ENCODE results near the gene CDKN2B-AS1. TPM values are rescaled to one million over a fixed set of nuclear protein-coding genes. Genes with fewer than 3 reads are reported as not detected.
"Not testable (repeated sequence)": the region's sequence is repeated elsewhere in the genome, so short reads cannot be mapped to it uniquely, and the experiment has no call there.

The CDKN2B-AS1 gene
- total and polyA plus RNA-seq, 2 of the 13 experiments (the other 11 are each of a cell fraction or from before 2014, with no cell fraction given): 0.64 to 2.3 TPM

DNA sequence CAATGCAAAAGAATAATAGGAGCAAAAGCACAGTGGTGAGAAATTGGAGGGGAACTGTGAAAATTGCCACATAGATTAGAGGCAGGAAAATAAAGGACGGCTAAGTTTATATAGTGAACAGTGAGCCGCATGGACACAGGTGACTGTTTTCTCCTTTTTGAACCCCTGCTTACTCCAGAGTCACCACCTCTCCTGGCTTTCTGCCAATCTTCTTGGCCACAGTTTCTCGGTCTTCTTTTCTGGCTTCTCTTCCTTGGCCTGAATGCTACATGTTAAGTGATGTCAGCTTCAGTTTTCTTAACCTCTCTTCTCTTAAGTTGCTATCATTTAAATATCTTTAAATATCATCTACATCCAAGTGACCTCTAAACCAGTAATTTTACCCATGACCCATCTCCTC lies 61.8 kb downstream of the CDKN2B-AS1 start:
- no peaks in the 10 kb centered on the region for H3K9me3 ChIP-seq (ENCODE audit: low read length)
- no peak overlapping the region for H3K4me3 ChIP-seq (replicated peaks in 1 of 3; ENCODE audit: insufficient read depth in 1 of 3, low read depth in 2 of 3, low read length in 3 of 3)
- no peak overlapping the region for H3K4me2 ChIP-seq (ENCODE audit: low read depth, low read length)
- H3K27ac ChIP-seq (ENCODE audit: extremely low read length, insufficient read depth, low read length): no peak overlapping the region
- ChIA-PET CTCF (ENCODE audit: low intra/inter-chr PET ratio, low total read pairs) (no interaction called here), POLR2A (no interaction called here)
- H3K79me2 ChIP-seq (ENCODE audit: insufficient read depth, low read length): no peaks in the 10 kb centered on the region
- H3K36me3 ChIP-seq (replicated peaks in 1 of 2; ENCODE audit: control insufficient read depth in 1 of 2, insufficient read depth in 2 of 2, low read length in 2 of 2): no peaks in the 10 kb centered on the region
- 38% methylated on average over 3 of the region's 3 CpGs for WGBS (ENCODE audit: low lambda C conversion rate)
- BruUV-seq (replicated peaks): no TSS peak
- in situ Hi-C loops (cut with HindIII; ENCODE audit: extremely low pct_ligation_motif_present, low pct_unique_long_range_greater_than_20kb) (no loop called here), intact Hi-C loops (cut with micrococcal nuclease; ENCODE audit: unreplicated experiment) (no loop called here)
- H3K9ac ChIP-seq (ENCODE audit: insufficient read depth, low read depth, low read length): no peak overlapping the region
- FAIRE-seq (no peak), ATAC-seq (no peak), DNase-seq (ENCODE audit: low spot score) (no peak)
- no peaks in the 10 kb centered on the region for H3K27me3 ChIP-seq (ENCODE audit: control insufficient read depth in 1 of 2, insufficient read depth in 2 of 2, low read length in 2 of 2)
- H4K20me1 ChIP-seq (ENCODE audit: insufficient read depth, low read length): no peaks in the 10 kb centered on the region
- TF ChIP-seq SYNCRIP (IDR thresholded peaks at IDR 0.05; ENCODE audit: insufficient read depth, low read depth, low read length) (no peak), TAF1 (CRISPR knock-in tag; IDR thresholded peaks at IDR 0.05) (no peak)
- TF ChIP-seq, protein P1, sequence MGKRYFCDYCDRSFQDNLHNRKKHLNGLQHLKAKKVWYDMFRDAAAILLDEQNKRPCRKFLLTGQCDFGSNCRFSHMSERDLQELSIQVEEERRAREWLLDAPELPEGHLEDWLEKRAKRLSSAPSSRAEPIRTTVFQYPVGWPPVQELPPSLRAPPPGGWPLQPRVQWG (CRISPR knock-in tag; IDR thresholded peaks at IDR 0.05; ENCODE audit: borderline replicate concordance, low read depth): no peak
- TF ChIP-seq, protein P2, sequence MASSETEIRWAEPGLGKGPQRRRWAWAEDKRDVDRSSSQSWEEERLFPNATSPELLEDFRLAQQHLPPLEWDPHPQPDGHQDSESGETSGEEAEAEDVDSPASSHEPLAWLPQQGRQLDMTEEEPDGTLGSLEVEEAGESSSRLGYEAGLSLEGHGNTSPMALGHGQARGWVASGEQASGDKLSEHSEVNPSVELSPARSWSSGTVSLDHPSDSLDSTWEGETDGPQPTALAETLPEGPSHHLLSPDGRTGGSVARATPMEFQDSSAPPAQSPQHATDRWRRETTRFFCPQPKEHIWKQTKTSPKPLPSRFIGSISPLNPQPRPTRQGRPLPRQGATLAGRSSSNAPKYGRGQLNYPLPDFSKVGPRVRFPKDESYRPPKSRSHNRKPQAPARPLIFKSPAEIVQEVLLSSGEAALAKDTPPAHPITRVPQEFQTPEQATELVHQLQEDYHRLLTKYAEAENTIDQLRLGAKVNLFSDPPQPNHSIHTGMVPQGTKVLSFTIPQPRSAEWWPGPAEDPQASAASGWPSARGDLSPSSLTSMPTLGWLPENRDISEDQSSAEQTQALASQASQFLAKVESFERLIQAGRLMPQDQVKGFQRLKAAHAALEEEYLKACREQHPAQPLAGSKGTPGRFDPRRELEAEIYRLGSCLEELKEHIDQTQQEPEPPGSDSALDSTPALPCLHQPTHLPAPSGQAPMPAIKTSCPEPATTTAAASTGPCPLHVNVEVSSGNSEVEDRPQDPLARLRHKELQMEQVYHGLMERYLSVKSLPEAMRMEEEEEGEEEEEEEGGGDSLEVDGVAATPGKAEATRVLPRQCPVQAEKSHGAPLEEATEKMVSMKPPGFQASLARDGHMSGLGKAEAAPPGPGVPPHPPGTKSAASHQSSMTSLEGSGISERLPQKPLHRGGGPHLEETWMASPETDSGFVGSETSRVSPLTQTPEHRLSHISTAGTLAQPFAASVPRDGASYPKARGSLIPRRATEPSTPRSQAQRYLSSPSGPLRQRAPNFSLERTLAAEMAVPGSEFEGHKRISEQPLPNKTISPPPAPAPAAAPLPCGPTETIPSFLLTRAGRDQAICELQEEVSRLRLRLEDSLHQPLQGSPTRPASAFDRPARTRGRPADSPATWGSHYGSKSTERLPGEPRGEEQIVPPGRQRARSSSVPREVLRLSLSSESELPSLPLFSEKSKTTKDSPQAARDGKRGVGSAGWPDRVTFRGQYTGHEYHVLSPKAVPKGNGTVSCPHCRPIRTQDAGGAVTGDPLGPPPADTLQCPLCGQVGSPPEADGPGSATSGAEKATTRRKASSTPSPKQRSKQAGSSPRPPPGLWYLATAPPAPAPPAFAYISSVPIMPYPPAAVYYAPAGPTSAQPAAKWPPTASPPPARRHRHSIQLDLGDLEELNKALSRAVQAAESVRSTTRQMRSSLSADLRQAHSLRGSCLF (CRISPR knock-in tag; IDR thresholded peaks at IDR 0.05; ENCODE audit: borderline replicate concordance): no peak
- H2AFZ ChIP-seq (ENCODE audit: low read length): no peak overlapping the region
- H3K4me1 ChIP-seq (ENCODE audit: insufficient read depth, low read length): no peaks in the 10 kb centered on the region

DNA sequence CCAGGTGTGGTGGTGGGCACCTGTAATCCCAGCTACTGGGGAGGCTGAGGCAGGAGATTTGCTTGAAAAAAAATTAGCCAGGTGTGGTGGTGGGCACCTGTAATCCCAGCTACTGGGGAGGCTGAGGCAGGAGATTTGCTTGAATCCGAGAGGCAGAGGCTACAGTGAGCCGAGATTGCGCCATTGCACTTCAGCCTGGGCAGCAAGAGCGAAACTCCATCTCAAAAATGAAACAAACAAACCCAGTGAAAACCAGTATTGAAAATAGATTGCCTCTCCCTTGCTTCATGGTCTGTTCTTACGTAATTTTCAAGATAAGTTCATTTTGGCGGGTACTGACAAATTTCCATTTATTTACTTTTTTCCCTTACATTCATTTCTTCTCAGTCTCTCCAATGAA lies 63.4 kb downstream of the CDKN2B-AS1 start:
- in situ Hi-C loops (cut with HindIII; ENCODE audit: extremely low pct_ligation_motif_present, low pct_unique_long_range_greater_than_20kb); H2AFZ ChIP-seq (ENCODE audit: low read length); intact Hi-C loops (cut with micrococcal nuclease; ENCODE audit: unreplicated experiment); H3K27ac ChIP-seq (ENCODE audit: extremely low read length, insufficient read depth, low read length); POLR2A ChIA-PET; H3K9ac ChIP-seq (ENCODE audit: insufficient read depth, low read depth, low read length); H3K4me3 ChIP-seq (replicated peaks in 1 of 3; ENCODE audit: insufficient read depth in 1 of 3, low read depth in 2 of 3, low read length in 3 of 3); H3K79me2 ChIP-seq (ENCODE audit: insufficient read depth, low read length); H3K36me3 ChIP-seq (replicated peaks in 1 of 2; ENCODE audit: control insufficient read depth in 1 of 2, insufficient read depth in 2 of 2, low read length in 2 of 2); H3K4me1 ChIP-seq (ENCODE audit: insufficient read depth, low read length); CTCF ChIA-PET (ENCODE audit: low intra/inter-chr PET ratio, low total read pairs); H3K9me3 ChIP-seq (ENCODE audit: low read length); FAIRE-seq; DNase-seq (ENCODE audit: low spot score); BruUV-seq (replicated peaks); ATAC-seq; H3K4me2 ChIP-seq (ENCODE audit: low read depth, low read length); H4K20me1 ChIP-seq (ENCODE audit: insufficient read depth, low read length); H3K27me3 ChIP-seq (ENCODE audit: control insufficient read depth in 1 of 2, insufficient read depth in 2 of 2, low read length in 2 of 2): not testable (repeated sequence)
- WGBS (ENCODE audit: low lambda C conversion rate): 47% methylated on average over 6 of the region's 6 CpGs

Data from HepG2 (cell line).